Subcutaneous adipose tissue (tissue), 4 donors: ENCODE data around the gene FAT2. TPM values are rescaled to one million over a fixed set of nuclear protein-coding genes. Genes with fewer than 3 reads are reported as not detected.

Experiments used
- total RNA-seq, 4 donors: library from RNA; depleted of rRNA; stranded (reverse); fragments of >200 nt; gene quantifications; one replicate each; pipeline ENCODE4 v1.1.0, GENCODE V29; 2016
- TF ChIP-seq, protein P1 (sequence below): fragments of 450-650 bp; IDR thresholded peaks from one replicate; pipeline ENCODE4 v1.5.1; 2016; ENCODE audit warnings: low read depth, mild to moderate bottlenecking, control low read depth, antibody characterized with exemption, moderate library complexity

FAT2 gene
- total RNA-seq, 4 donors from 2014 or later = under 0.01 to 0.51 (median 0.20) TPM

DNA sequence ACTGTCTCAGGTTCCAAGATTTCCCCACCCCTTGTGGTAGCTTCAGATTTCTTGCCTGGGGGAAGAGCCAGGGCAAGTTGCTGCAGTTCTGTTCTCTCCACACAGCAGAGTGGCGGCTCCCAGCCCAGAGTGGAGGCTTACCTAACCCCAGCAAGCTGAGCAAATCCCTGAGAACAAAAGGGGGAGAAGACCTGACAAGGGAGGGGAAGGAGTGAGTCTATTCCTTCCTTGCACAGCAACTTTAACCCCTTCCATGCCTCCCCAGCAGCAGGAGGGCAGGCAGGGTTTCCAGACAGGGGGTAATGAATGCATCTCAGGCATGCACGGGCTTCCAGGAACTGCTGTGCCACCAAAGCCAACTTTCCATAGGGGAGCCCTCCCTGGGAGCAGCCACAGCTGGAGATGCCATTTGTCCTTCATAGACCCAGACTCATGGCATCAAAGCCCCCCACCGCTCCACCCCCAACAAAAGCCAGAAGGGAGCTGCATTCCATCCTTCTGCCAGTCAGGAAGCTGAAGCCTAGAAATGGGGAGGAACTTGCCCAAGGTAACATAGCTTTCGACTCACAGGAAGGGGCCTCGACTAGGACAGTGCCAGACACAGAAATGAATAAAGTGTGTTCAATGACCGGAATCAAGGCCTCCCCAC is 28.8 kb upstream of the FAT2 start:
- TF ChIP-seq, protein P1, sequence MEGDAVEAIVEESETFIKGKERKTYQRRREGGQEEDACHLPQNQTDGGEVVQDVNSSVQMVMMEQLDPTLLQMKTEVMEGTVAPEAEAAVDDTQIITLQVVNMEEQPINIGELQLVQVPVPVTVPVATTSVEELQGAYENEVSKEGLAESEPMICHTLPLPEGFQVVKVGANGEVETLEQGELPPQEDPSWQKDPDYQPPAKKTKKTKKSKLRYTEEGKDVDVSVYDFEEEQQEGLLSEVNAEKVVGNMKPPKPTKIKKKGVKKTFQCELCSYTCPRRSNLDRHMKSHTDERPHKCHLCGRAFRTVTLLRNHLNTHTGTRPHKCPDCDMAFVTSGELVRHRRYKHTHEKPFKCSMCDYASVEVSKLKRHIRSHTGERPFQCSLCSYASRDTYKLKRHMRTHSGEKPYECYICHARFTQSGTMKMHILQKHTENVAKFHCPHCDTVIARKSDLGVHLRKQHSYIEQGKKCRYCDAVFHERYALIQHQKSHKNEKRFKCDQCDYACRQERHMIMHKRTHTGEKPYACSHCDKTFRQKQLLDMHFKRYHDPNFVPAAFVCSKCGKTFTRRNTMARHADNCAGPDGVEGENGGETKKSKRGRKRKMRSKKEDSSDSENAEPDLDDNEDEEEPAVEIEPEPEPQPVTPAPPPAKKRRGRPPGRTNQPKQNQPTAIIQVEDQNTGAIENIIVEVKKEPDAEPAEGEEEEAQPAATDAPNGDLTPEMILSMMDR = no peak

DNA sequence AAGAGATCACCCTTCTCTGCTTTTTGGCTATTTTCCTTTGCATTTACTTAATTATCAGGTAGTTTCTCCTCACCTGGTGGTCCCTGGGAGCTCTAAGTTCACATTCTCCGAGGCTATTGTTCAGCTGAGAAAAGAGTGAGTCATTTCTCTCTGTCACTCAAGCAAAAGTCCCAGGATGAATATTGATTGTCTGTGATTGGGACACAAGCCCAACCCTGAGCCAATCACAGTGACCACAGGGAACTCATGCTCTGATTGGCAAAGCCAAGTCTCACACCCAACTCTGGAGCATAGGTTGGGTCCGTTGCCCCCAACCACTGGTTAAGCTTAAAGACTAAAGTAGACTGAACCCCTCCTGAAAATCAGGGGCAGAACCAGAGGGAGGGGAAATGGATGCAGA is 27.8 kb upstream of the FAT2 start:
- TF ChIP-seq, protein P1 = no peak

DNA sequence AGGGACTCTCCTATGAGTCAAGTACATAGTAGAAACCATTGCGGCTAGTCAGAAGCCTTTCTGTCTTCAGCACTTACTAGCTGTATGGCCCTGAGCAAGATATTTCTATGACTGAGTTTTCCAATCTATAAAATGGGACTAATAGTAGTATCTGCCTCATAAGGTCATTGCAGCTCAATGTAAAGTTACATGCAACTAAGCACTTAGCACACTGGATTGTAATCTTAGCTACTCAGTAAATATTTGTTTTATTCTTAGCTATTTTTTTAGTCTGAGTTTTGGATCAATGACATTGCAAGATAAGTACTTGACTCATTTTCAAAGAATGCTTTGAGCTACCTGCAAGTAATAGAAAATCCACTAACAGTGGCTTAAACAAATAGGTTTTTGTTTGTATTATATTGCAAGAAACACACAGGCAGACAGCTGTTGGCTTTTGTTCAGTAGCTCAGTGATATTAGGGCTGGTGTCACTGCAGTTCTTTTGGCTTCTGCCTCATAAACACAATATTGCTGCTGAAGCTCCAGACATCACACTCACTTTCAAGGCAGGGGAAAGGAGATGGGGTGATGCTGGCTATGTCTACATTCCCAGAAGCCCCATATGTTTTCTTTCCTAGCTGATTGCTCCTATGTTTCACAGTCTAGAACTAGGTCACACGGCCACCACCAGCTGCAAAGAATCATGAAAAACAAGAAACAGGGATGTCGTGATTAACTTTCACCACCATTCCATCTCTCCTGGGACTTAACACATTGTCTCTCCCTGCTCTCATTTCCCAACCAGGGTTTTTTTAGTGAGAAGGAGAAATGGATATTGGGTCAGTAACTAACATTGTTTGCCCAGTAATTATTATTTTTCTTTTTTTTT is 26.9 kb upstream of the FAT2 start:
- TF ChIP-seq, protein P1 = no peak

- TF ChIP-seq, protein P1 = no peak
Observed at GRCh38 chr5:151617383-151617840, 26.3 kb upstream of the FAT2 start.

DNA sequence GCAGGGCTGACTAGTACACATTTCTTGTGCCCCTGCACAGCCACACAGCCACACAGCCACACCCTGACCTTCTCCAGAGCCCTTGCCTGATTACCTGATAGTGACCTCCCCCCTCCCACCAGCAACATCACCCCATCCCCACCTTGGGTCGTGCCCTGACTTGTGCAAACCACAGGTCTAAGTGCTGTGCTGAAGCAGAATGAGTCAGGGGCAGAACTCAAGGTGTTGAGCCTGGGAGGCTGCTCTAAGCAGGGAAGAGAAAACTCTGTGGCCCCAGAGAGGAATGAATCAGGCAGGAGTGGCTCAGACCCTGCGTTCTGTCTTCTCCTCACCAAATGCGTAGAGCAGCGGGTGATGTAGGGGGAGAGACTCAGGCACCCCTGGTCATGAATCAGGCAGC is 24.3 kb upstream of the FAT2 start:
- TF ChIP-seq, protein P1 = no peak

DNA sequence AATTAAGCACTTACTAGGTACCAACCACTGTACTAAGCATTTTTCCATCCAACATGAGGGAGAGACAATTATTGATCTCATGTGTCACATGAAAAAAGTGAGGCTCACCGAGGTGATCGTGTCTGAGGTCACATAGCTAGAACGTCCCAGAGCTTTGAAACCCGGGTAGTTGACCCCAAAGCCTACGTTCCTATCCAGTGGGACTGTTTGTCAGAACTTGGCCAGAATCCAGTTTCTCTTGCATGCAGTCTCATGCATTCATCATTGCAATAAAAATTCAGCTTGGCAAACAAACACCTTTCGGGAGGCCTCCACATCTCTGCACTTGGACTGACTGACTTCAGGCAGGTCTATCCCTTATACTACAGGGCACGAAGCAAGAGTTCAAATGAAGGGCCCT is 23.4 kb upstream of the FAT2 start:
- TF ChIP-seq, protein P1 = no peak

- TF ChIP-seq, protein P1 = no peak
Observed at GRCh38 chr5:151612689-151613427, 21.7 kb upstream of the FAT2 start.
